H9 (cell line): ENCODE measurements around the gene NKD1. TPM values are rescaled to one million over a fixed set of nuclear protein-coding genes. Genes with fewer than 3 reads are reported as not detected.

Experiments
- DNase-seq: peaks from one replicate; pipeline ENCODE4 v3.0.0-alpha.2; 2017
- H2AFZ ChIP-seq: one replicate; pipeline ENCODE4 v1.6.1; 2013; ENCODE audit warnings: mild to moderate bottlenecking, low read length, control low read depth, moderate library complexity
- H2AK5ac ChIP-seq: 2 replicates; pipeline ENCODE4 v1.6.1; 2013; ENCODE audit warnings: low read length, control low read depth, mixed read lengths; ENCODE audit not compliant: insufficient read length
- H2BK120ac ChIP-seq: one replicate; pipeline ENCODE4 v1.6.1; 2013; ENCODE audit warnings: low read depth, mild to moderate bottlenecking, low read length, control low read depth, inconsistent platforms; ENCODE audit not compliant: poor library complexity, severe bottlenecking
- H2BK12ac ChIP-seq: 2 replicates; pipeline ENCODE4 v1.6.1; 2013; ENCODE audit warnings: low read length, control low read depth, mixed read lengths, low read depth; ENCODE audit not compliant: insufficient read length
- H2BK15ac ChIP-seq: 2 replicates; pipeline ENCODE4 v1.6.1; 2013; ENCODE audit warnings: low read depth, low read length, control low read depth
- H2BK20ac ChIP-seq: one replicate; pipeline ENCODE4 v1.6.1; 2013; ENCODE audit warnings: low read depth, mild to moderate bottlenecking, low read length, control low read depth, inconsistent platforms; ENCODE audit not compliant: poor library complexity, severe bottlenecking
- H2BK5ac ChIP-seq: 2 replicates; pipeline ENCODE4 v1.6.1; 2013; ENCODE audit warnings: low read length, control low read depth, mixed read lengths; ENCODE audit not compliant: insufficient read length
- H3K14ac ChIP-seq: 2 replicates; pipeline ENCODE4 v1.6.1; 2013; ENCODE audit warnings: low read length, control low read depth; ENCODE audit not compliant: insufficient read depth
- H3K18ac ChIP-seq: 2 replicates; pipeline ENCODE4 v1.6.1; 2013; ENCODE audit warnings: low read depth, mild to moderate bottlenecking, mixed read lengths, low read length, control low read depth; ENCODE audit not compliant: insufficient read length
- H3K23ac ChIP-seq: 2 replicates; pipeline ENCODE4 v1.6.1; 2013; ENCODE audit warnings: low read length, control low read depth, mixed read lengths, low read depth; ENCODE audit not compliant: insufficient read length
- H3K23me2 ChIP-seq: 2 replicates; pipeline ENCODE4 v1.6.1; 2013; ENCODE audit warnings: low read depth, mild to moderate bottlenecking, mixed read lengths, low read length, control low read depth; ENCODE audit not compliant: insufficient read length, poor library complexity, severe bottlenecking
- H3K27ac ChIP-seq: 2 replicates; pipeline ENCODE4 v1.5.1; 2013; ENCODE audit warnings: low read length, control low read depth, mixed read lengths, low read depth; ENCODE audit not compliant: insufficient read length
- H3K27me3 ChIP-seq: 2 replicates; pipeline ENCODE4 v1.6.1; 2013; ENCODE audit warnings: low read length, control low read depth, inconsistent platforms; ENCODE audit not compliant: insufficient read depth
- H3K4ac ChIP-seq: 2 replicates; pipeline ENCODE4 v1.6.1; 2013; ENCODE audit warnings: low read depth, mild to moderate bottlenecking, control low read depth, inconsistent platforms, low read length, moderate library complexity
- H3K4me1 ChIP-seq: 2 replicates; pipeline ENCODE4 v1.6.1; 2013; ENCODE audit warnings: low read length, control low read depth, inconsistent platforms; ENCODE audit not compliant: insufficient read depth
- H3K4me2 ChIP-seq: 2 replicates; pipeline ENCODE4 v1.6.1; 2013; ENCODE audit warnings: low read length, control low read depth, mixed read lengths; ENCODE audit not compliant: insufficient read length, insufficient read depth
- H3K56ac ChIP-seq: 2 replicates; pipeline ENCODE4 v1.6.1; 2013; ENCODE audit warnings: low read depth, mild to moderate bottlenecking, mixed read lengths, low read length, control low read depth; ENCODE audit not compliant: insufficient read length
- H3K79me1 ChIP-seq: 2 replicates; pipeline ENCODE4 v1.6.1; 2013; ENCODE audit warnings: low read depth, mild to moderate bottlenecking, moderate library complexity, low read length, control low read depth, inconsistent platforms; ENCODE audit not compliant: insufficient read depth, poor library complexity, severe bottlenecking
- H3K79me2 ChIP-seq: 2 replicates; pipeline ENCODE4 v1.6.1; 2013; ENCODE audit warnings: low read length, control low read depth, inconsistent platforms; ENCODE audit not compliant: insufficient read depth
- H3K9ac ChIP-seq: 2 replicates; pipeline ENCODE4 v1.6.1; 2013; ENCODE audit warnings: low read length, control low read depth, mixed read lengths; ENCODE audit not compliant: insufficient read length; ENCODE audit errors: extremely low read depth
- H3K9me3 ChIP-seq: one replicate; pipeline ENCODE4 v1.6.1; 2013; ENCODE audit warnings: low read depth, low read length, inconsistent platforms; ENCODE audit not compliant: control insufficient read depth
- H3T11ph ChIP-seq: one replicate; pipeline ENCODE4 v1.6.1; 2013; ENCODE audit warnings: mild to moderate bottlenecking, low read length, control low read depth, inconsistent platforms
- H4K20me1 ChIP-seq: one replicate; pipeline ENCODE4 v1.6.1; 2013; ENCODE audit not compliant: control insufficient read depth, insufficient read length, insufficient read depth
- H4K5ac ChIP-seq: 2 replicates; pipeline ENCODE4 v1.6.1; 2013; ENCODE audit warnings: low read depth, mild to moderate bottlenecking, mixed read lengths, low read length, control low read depth; ENCODE audit not compliant: insufficient read length
- H4K8ac ChIP-seq: replicated peaks from 2 replicates; pipeline ENCODE4 v1.6.1; 2013; ENCODE audit warnings: low read length, control low read depth, mixed read lengths, low read depth; ENCODE audit not compliant: insufficient read length
- H4K91ac ChIP-seq: 2 replicates; pipeline ENCODE4 v1.6.1; 2013; ENCODE audit warnings: low read depth, mild to moderate bottlenecking, moderate library complexity, mixed read lengths, low read length, control low read depth; ENCODE audit not compliant: insufficient read length
- H3K27ac Mint-ChIP-seq, 3 experiments: 2 replicates in 2 of 3; 3 replicates in 1 of 3; pipeline ENCODE4 v1.8.0; 2020 to 2021; ENCODE audit warnings: mixed read lengths in 3 of 3, mild to moderate bottlenecking in 1 of 3, moderate library complexity in 1 of 3
- H3K27me3 Mint-ChIP-seq: 2 replicates; pipeline ENCODE4 v1.8.0; 2021; ENCODE audit warnings: low read depth, mild to moderate bottlenecking, moderate library complexity, mixed read lengths
- H3K36me3 Mint-ChIP-seq, 3 experiments: 2 replicates in 2 of 3; 3 replicates in 1 of 3; pipeline ENCODE4 v1.8.0; 2020 to 2021; ENCODE audit warnings: low read depth in 3 of 3, mixed read lengths in 3 of 3; ENCODE audit not compliant: insufficient read depth in 1 of 3
- H3K4me1 Mint-ChIP-seq, 2 experiments: 2 replicates each; pipeline ENCODE4 v1.8.0; 2020; ENCODE audit warnings: mixed read lengths in 2 of 2
- H3K4me3 Mint-ChIP-seq, 2 experiments: 2 replicates in 1 of 2; 3 replicates in 1 of 2; pipeline ENCODE4 v1.8.0; 2020 to 2021; ENCODE audit warnings: mild to moderate bottlenecking in 2 of 2, mixed read lengths in 2 of 2, moderate library complexity in 1 of 2
- H3K9me3 Mint-ChIP-seq, 2 experiments: 2 replicates in 1 of 2; 3 replicates in 1 of 2; pipeline ENCODE4 v1.8.0; 2020; ENCODE audit warnings: mild to moderate bottlenecking in 2 of 2, mixed read lengths in 2 of 2, moderate library complexity in 1 of 2
- CTCF ChIP-seq: fragments of 200-600 bp; sonication (generic); conservative IDR thresholded peaks from 3 replicates; pipeline ENCODE4 v1.8.0; 2021; ENCODE audit warnings: antibody characterized with exemption, mild to moderate bottlenecking
- WGBS: extraction: QIAGEN DNeasy Blood & Tissue Kit; methylation state at CpG from one replicate; pipeline ENCODE4 v1.1.7; 2013; ENCODE audit warnings: missing lambda C conversion rate, low lambda C conversion rate, mixed read lengths; ENCODE audit not compliant: insufficient read length; ENCODE audit errors: extremely low coverage; 5-methylcytosine and 5-hydroxymethylcytosine counted together
- total RNA-seq: library from RNA; stranded (reverse); gene quantifications from 2 replicates; pipeline ENCODE4 v1.2.1, GENCODE V29; 2021

Gene NKD1
- total RNA-seq, 1 experiment from 2014 or later: 1.9 TPM

- no peaks in the 10 kb centered on the region for H3K23me2 ChIP-seq
- Mint-ChIP-seq H3K36me3 (no peaks in the 10 kb centered on the region), H3K27ac (no peak overlapping the region; a peak in 2 of 7 replicates), H3K9me3 (no peaks in the 10 kb centered on the region), H3K27me3 (no peaks in the 10 kb centered on the region; the same call in 1 of the 2 replicates), H3K4me3 (no peak overlapping the region), H3K4me1 (peaks cover 0 to 4% of the 10 kb centered on the region in 2 experiments; a peak in 1 of 4 replicates)
- no peak overlapping the region for H4K91ac ChIP-seq
- no peak overlapping the region for H2BK120ac ChIP-seq
- no peak overlapping the region for H2AK5ac ChIP-seq
- no peaks in the 10 kb centered on the region for H3K79me1 ChIP-seq
- no peaks in the 10 kb centered on the region for H3K9me3 ChIP-seq
- H3T11ph ChIP-seq: no peak overlapping the region
- H3K9ac ChIP-seq: no peak overlapping the region
- no peak overlapping the region for H2BK20ac ChIP-seq
- no peak overlapping the region for H3K18ac ChIP-seq
- no peak overlapping the region for H4K8ac ChIP-seq
- DNase-seq: no peak
- no peak overlapping the region for H3K23ac ChIP-seq
- no peak overlapping the region for H3K27ac ChIP-seq
- no peaks in the 10 kb centered on the region for H3K79me2 ChIP-seq
- H3K4ac ChIP-seq: no peak overlapping the region
- H2AFZ ChIP-seq: no peak overlapping the region
- no peak overlapping the region for H2BK5ac ChIP-seq
- H2BK12ac ChIP-seq: no peak overlapping the region
- H4K5ac ChIP-seq: no peak overlapping the region
- H3K4me1 ChIP-seq: no peaks in the 10 kb centered on the region
- H3K14ac ChIP-seq: peak overlapping the region; percentile 61
- no peak for TF ChIP-seq CTCF
- no peaks in the 10 kb centered on the region for H3K27me3 ChIP-seq
- no peak overlapping the region for H2BK15ac ChIP-seq
- H4K20me1 ChIP-seq: no peaks in the 10 kb centered on the region
- H3K4me2 ChIP-seq: no peak overlapping the region
- WGBS: no CpG with 5 or more reads among the region's 11 CpGs
- no peak overlapping the region for H3K56ac ChIP-seq
Observed at GRCh38 chr16:50630394-50631020, 82.3 kb downstream of the NKD1 start.
